HG02678 (cell line): ENCODE data around the gene S100A7A.
"Not testable (repeated sequence)": the region's sequence is repeated elsewhere in the genome, so short reads cannot be mapped to it uniquely, and the experiment has no call there.

Source experiments
- ATAC-seq: cut with Tn5 transposase; IDR thresholded peaks from one replicate; pipeline ENCODE4 v1.9.1; 2021; ENCODE audit warnings: mild to moderate bottlenecking, moderate library complexity; ENCODE audit not compliant: unreplicated experiment

S100A7A gene

GRCh38 chr1:153395136-153395685 lies 21.1 kb upstream of the S100A7A start:
- no peak for ATAC-seq

DNA sequence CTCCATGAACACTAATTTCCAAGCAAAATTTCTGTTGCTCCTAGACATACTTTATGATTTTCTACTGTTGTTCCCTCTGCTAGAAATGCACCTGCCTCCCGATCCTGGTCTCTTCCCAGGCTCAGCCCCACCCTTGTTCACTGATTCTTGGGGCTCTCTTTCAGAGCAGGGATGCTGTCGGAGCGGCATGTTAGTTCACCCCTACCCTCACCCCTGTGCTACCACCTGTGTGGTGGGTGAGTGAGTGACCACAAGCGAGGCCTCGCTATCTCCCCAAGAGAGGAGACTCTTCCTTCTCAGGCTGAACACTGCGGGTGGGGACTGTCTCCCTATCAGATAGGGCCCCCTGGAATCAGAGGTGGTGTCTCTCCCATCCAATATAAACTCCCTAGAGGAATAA lies 20.5 kb upstream of the S100A7A start:
- ATAC-seq: no peak

DNA sequence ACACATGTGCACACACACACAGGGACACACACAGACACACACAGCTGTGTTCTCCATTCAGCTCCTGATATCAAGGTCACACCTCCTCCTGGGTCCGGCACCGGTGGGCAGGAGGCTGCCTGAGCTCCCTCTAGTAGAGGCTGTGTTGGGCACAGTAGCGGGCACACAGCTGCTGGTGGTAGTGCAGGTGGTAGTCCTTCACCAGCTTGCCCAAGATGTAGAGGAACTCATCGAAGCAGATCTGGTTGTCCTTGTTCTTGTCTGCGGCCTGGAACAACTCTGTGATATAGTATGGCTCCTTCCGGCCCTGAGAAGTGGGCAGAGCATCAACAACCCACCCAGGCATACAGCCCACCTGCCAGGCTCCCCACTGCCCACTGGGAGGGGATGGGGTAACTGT lies 19.9 kb upstream of the S100A7A start:
- ATAC-seq: no peak

GRCh38 chr1:153397051-153397923 lies 19.0 kb upstream of the S100A7A start:
- ATAC-seq: no peak

- no peak for ATAC-seq
Observed at GRCh38 chr1:153397924-153398651, 18.2 kb upstream of the S100A7A start.

DNA sequence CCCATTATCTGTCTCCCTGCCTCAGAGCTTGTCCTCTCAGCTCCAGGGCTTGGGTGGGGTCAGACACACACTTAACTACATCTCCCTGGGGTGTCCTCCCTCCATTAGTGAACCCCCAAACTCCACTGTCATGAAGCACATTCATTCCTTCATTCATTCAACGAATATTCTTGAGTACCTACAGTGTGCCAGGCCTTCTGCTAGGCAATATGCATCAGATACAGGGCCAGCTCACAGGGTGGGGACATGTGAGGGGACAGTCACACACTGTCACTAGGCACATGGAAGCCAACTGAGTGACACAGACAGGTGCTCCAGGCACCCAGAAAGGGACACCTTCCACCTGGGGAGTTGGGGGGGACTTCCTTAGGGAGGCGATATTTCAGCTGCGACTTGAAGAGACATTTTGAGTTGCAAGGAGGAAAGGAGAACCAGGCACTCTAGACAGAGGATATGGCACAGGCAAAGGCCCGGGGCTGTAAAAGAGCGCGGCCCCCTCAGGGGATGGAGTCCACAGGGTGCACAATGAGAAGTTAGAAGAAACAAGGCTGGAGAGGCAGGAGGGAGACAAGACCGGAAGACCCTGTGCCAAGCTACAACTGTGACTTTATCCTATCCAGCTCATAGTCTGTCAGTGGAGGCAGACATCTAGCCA lies 16.8 kb upstream of the S100A7A start:
- no peak for ATAC-seq

DNA sequence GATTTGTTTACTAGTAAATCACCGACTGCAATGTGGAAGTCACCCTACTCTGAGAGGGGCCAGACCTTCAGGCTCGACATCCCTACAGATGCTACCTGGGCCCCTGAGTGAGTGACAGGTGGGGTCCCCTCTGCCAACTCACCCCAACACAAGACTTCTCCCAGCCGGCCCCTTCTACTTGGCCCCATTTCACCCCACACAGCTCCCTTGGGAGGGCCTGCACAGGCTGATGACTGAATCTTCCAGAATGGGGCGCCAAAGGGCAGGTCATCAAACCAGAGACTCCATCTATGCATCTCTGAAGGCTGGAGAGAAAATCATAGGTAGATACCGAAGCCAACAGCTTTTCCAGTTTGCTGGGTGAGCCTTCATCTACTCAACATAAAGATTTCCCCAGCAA lies 16.1 kb upstream of the S100A7A start:
- no peak for ATAC-seq

- ATAC-seq: no peak
Observed at GRCh38 chr1:153401461-153401860, 14.9 kb upstream of the S100A7A start.

DNA sequence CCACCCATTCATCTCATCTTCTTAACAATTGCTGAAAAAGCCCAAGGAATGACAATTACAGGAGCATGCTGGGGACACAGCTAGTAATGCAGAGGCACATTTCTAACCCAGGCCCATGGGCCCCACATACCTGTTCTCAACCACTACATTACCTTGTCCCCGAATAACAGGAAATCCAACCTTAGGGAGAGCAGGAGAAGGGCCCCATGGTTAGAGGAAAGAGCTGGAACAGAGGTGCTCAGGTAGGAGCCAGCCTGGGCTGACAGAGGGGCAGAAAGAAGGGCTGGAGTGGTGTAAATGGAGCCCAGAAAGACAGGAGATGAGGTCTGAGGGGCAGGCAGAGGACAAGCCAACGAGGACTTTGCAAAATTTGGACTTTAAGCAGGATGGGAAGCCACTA lies 14.1 kb upstream of the S100A7A start:
- ATAC-seq: no peak

DNA sequence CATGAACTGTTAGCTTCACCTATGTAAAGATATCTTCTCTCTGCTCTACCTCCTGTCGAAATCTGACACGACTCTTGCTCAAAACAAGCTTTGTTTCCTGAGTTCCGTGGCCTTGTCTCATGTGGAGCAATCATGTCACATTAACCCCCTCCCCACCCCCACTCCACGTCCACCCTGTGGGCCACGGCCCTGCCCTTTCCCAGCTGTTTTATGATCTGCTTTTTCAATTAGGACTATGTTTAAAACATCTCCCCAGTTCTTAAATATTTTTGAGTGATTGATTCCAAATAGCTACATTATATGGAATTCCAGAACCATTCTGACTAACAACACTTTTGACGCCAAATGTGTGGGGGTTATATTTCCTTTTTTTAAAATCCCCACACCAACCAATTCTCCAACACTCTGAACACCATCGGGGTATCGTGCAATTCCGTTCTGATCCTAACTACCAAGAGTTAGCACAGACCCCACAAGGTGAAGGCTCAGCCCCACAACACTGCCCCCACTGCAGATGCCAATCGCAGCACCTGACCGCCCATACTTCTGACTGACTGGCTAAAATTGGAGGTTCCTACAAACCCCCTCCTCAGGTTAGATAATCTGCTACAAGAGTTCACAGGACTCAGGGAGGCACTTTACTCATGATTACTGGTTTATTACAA lies 12.8 kb upstream of the S100A7A start:
- no peak for ATAC-seq

DNA sequence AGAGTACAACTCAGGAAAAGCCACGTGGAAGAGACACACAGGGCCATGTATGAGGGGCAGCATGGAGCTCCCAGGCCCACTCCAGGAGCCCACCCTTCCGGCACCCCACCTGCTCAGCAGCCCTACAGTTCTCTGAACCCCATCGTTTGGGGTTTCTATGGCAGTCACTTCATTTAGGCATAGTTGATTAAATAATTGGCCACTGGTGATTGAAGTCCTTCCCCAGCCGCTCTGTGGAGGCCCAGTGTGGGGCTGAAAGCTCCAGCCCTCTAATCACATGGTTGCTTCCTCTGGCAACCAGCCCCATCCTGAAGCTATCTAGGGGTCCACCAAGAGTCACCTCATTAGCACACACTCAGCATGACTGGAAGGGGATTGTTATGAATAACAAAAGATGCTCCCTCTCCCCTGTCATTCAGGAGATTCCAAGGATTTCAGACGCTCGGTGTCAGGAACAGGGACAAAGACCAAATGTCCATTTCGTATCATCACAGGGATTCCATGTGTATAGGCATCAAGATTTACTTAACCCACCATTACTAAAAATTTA lies 12.2 kb upstream of the S100A7A start:
- ATAC-seq: no peak

- ATAC-seq: no peak
Observed at GRCh38 chr1:153404768-153405167, 11.6 kb upstream of the S100A7A start.

DNA sequence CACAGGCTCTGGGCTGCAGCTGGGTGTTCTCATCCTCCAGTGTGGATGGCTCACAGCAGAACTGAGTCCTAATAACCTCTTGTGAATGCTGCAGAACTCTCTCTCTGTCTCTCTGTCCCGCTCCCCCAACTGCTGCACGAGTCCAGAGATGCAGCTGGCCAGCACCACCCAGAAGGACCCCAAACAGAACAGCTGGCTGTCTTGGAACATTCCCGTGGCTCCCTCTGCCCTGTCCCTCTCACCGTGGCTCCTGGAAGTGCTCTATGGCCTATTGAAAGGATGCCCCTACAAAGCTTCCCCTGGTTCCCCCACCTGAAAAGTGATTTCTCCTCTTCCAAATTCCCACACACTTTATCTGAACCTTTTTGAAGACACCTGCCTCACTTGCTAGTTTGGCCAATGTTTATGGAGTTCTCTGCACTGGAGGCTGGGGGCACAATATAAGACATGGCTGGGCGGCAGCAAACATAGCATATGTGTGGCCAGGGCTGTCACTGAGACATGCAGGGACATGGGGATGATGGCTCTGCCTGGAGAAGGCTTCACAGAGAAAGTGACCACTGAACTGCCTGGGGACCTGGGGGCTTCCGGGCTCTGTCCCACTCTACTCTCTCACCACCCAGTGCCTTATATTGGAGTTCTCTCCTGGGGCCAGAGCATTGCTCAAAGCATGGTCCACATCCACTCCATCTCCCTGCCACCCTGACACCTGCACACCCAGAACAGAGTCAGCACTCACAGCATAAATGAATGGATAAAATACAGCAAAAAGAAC lies 10.3 kb upstream of the S100A7A start:
- ATAC-seq: not testable (repeated sequence)

- ATAC-seq: not testable (repeated sequence)
Observed at GRCh38 chr1:153407274-153407673, 9.0 kb upstream of the S100A7A start.

DNA sequence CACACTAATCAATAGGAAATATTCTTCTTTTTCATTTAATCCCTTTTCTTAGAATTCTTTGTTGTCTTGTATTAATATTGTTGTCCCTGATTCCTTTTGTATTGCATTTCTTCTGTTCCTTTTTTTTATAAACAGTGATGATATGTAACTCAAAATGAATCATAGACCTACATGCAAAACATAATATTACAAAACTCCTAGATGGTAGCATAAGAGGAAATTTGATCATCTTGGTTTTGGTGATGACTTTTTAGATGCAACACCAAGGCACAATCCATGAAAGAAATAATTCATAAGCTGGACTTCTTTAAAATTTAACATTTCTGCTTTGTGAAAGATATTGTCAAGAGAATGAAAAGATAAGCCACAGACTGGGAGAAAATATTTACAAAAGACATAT lies 2.4 kb upstream of the S100A7A start:
- ATAC-seq: not testable (repeated sequence)

- no peak for ATAC-seq
Observed at GRCh38 chr1:153417136-153417888, 992 bp downstream of the S100A7A start.

GRCh38 chr1:153418758-153419435 lies 2.6 kb downstream of the S100A7A start:
- not testable (repeated sequence) for ATAC-seq

DNA sequence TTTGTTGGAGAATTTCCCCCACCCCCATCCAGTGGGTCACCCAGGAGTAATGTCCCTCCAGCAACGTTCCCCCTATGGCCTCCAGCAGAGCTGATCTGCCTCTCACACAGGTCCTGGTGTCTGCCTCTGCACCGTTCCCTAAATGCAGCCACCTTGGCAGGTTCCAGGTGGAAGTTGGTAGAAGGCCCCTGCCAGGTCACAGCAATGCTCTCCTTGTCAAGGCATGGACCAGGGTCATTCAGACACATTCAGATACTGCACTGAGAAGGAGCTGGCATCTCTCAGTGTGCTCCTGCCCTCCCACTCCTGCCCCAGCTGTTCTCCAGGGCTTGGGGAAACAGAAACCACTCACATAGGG lies 3.1 kb downstream of the S100A7A start:
- ATAC-seq: not testable (repeated sequence)

GRCh38 chr1:153420306-153420705 lies 4.0 kb downstream of the S100A7A start:
- ATAC-seq: no peak
